ENCODE measurements around the gene MID1IP1. TPM values are rescaled to one million over a fixed set of nuclear protein-coding genes. Genes with fewer than 3 reads are reported as not detected.

MID1IP1 gene
- polyA plus RNA-seq, 1 donor (not counting 4 experiments of a cell fraction or from before 2014, with no cell fraction given) = 45.4 TPM

DNA sequence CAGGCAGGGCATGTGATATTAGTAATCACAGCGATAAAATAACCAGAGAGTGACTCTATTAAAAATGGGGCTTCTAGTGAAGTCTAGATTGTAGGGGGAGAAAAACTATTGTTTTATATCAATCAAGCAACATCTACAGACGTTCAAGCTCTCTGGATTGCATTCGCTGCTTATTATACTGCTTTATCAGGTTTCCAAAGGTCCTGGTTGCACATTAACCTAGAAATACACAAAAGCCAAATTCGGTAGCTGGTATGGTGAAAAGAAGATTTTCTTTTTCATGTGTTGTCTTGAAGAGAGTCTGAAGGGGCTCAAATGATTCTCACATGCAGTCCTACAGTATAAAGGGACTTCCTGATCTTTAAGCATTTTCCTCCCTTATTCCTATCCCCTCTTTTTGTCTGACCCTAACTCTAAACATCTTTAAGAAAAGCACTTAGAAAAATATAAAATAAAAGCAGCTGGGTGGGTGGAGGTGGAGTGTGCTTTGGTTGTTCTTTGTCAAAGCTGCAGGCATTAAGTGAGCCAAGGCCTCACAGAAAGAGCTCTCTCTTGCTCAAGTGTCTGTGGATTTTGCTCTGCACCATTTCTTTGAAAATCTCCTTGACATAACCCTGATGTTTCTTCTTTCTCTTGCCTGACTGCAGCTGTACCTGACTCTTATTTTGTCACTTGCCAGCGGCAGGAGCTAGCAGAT is 46.1 kb downstream of the MID1IP1 start:
- H4K20me1 ChIP-seq (ENCODE audit: control insufficient read depth, extremely low read depth, insufficient read depth, low read length) = no peaks in the 10 kb centered on the region
- no peaks in the 10 kb centered on the region for H3K27me3 ChIP-seq (ENCODE audit: control insufficient read depth, extremely low read depth, insufficient read depth, low read length)
- H3K9me3 ChIP-seq (ENCODE audit: control insufficient read depth, low read depth, low read length) = no peaks in the 10 kb centered on the region
- dilution Hi-C loops (cut with MboI; ENCODE audit: extremely low pct_ligation_motif_present, low sequenced_read_pairs) = no loop called here
- no peak for FAIRE-seq
- no peak overlapping the region for H3K4me3 ChIP-seq (ENCODE audit: control insufficient read depth in 2 of 3, extremely low read depth in 1 of 3, insufficient read depth in 2 of 3, low read depth in 1 of 3, low read length in 3 of 3)
- H3K9me1 ChIP-seq (ENCODE audit: control insufficient read depth, extremely low read depth, insufficient read depth, low read length) = no peaks in the 10 kb centered on the region
- H3K36me3 ChIP-seq (ENCODE audit: control insufficient read depth in 2 of 2, extremely low read depth in 1 of 2, insufficient read depth in 2 of 2, low read length in 2 of 2) = no peaks in the 10 kb centered on the region
- no peak for TF ChIP-seq CTCF (optimal IDR thresholded peaks at IDR 0.05 in 1 of 3, IDR thresholded peaks at IDR 0.05 in 1 of 3, conservative IDR thresholded peaks at IDR 0.05 in 1 of 3; ENCODE audit: extremely low read depth in 1 of 3, insufficient read depth in 2 of 3, low read length in 3 of 3)
- TF ChIP-seq EZH2 (IDR thresholded peaks at IDR 0.05; ENCODE audit: low read length) = no peak
- no peaks in the 10 kb centered on the region for H3K4me1 ChIP-seq (ENCODE audit: control insufficient read depth, extremely low read depth, insufficient read depth, low read length)
- DNase-seq (ENCODE audit: low read depth, low spot score) = no peak
- no peak overlapping the region for H3K27ac ChIP-seq (ENCODE audit: control insufficient read depth, insufficient read depth, low read length)
- H3K4me2 ChIP-seq (ENCODE audit: control insufficient read depth, extremely low read depth, insufficient read depth, low read depth, low read length) = no peak overlapping the region
- H2AFZ ChIP-seq (ENCODE audit: control insufficient read depth, low read length) = no peak overlapping the region
- no peak overlapping the region for H3K9ac ChIP-seq (ENCODE audit: control insufficient read depth, extremely low read depth, insufficient read depth, low read length)
- no peaks in the 10 kb centered on the region for H3K79me2 ChIP-seq (ENCODE audit: control insufficient read depth, insufficient read depth, low read length)

DNA sequence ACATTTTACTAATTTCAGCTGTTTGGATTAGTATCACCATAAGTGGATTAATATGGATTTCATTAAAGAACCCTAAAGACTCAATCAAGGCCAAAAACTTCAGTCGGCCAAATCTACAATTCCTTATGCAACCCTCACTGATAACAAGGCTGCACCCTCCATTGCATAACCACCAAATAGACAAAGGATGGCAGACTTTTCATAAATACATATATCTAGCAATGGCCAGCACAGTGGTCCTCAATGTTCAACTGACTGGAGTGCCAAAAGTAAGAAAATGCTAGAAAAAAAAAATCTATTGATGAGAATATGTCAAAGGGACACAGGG is 46.6 kb downstream of the MID1IP1 start:
- H3K79me2 ChIP-seq (ENCODE audit: control insufficient read depth, insufficient read depth, low read length) = no peaks in the 10 kb centered on the region
- H3K4me1 ChIP-seq (ENCODE audit: control insufficient read depth, extremely low read depth, insufficient read depth, low read length) = no peaks in the 10 kb centered on the region
- no peak overlapping the region for H2AFZ ChIP-seq (ENCODE audit: control insufficient read depth, low read length)
- dilution Hi-C loops (cut with MboI; ENCODE audit: extremely low pct_ligation_motif_present, low sequenced_read_pairs) = no loop called here
- no peak overlapping the region for H3K27ac ChIP-seq (ENCODE audit: control insufficient read depth, insufficient read depth, low read length)
- no peaks in the 10 kb centered on the region for H3K36me3 ChIP-seq (ENCODE audit: control insufficient read depth in 2 of 2, extremely low read depth in 1 of 2, insufficient read depth in 2 of 2, low read length in 2 of 2)
- H3K4me2 ChIP-seq (ENCODE audit: control insufficient read depth, extremely low read depth, insufficient read depth, low read depth, low read length) = no peak overlapping the region
- no peaks in the 10 kb centered on the region for H4K20me1 ChIP-seq (ENCODE audit: control insufficient read depth, extremely low read depth, insufficient read depth, low read length)
- H3K9me3 ChIP-seq (ENCODE audit: control insufficient read depth, low read depth, low read length) = no peaks in the 10 kb centered on the region
- no peaks in the 10 kb centered on the region for H3K9me1 ChIP-seq (ENCODE audit: control insufficient read depth, extremely low read depth, insufficient read depth, low read length)
- FAIRE-seq (no peak), DNase-seq (ENCODE audit: low read depth, low spot score) (no peak)
- no peak overlapping the region for H3K9ac ChIP-seq (ENCODE audit: control insufficient read depth, extremely low read depth, insufficient read depth, low read length)
- H3K27me3 ChIP-seq (ENCODE audit: control insufficient read depth, extremely low read depth, insufficient read depth, low read length) = no peaks in the 10 kb centered on the region
- no peak overlapping the region for H3K4me3 ChIP-seq (ENCODE audit: control insufficient read depth in 2 of 3, extremely low read depth in 1 of 3, insufficient read depth in 2 of 3, low read depth in 1 of 3, low read length in 3 of 3)
- TF ChIP-seq CTCF (optimal IDR thresholded peaks at IDR 0.05 in 1 of 3, IDR thresholded peaks at IDR 0.05 in 1 of 3, conservative IDR thresholded peaks at IDR 0.05 in 1 of 3; ENCODE audit: extremely low read depth in 1 of 3, insufficient read depth in 2 of 3, low read length in 3 of 3) (no peak), EZH2 (IDR thresholded peaks at IDR 0.05; ENCODE audit: low read length) (no peak)

Data from keratinocyte (primary cell).